ENCODE measurements around the gene NKIRAS2.

Gene NKIRAS2

GRCh38 chr17:42049834-42050392, 30.0 kb downstream of the NKIRAS2 start:
- no CpG with 5 or more reads among the region's 7 CpGs for WGBS (ENCODE audit: extremely low coverage, insufficient coverage, insufficient read length)
- H3K4me1 ChIP-seq (ENCODE audit: control insufficient read depth in 1 of 2, insufficient read depth in 2 of 2, low read length in 2 of 2): peaks cover 3 to 6% of the 10 kb centered on the region in 2 experiments
- H3K79me1 ChIP-seq (ENCODE audit: low read length): no peaks in the 10 kb centered on the region

GRCh38 chr17:42050393-42051012, 30.6 kb downstream of the NKIRAS2 start, which contains the start of gene C17orf113:
Gene C17orf113, minus strand, starts transcription at chr17:42050601. Its CDS starts 7,225 bp downstream, at chr17:42043376.
- peak within 1 kb of the TSS; percentile 82 for H4K8ac ChIP-seq (ENCODE audit: low read depth, low read length)
- peaks cover 1% of the 10 kb centered on the region for H3K79me2 ChIP-seq (ENCODE audit: control insufficient read depth, insufficient read depth, low read length, poor library complexity)
- peak within 1 kb of the TSS; percentile 47 for H2AFZ ChIP-seq (ENCODE audit: insufficient read depth, low read length, poor library complexity)
- no peak within 1 kb of the TSS for H2BK12ac ChIP-seq (ENCODE audit: low read length)
- peak within 1 kb of the TSS; percentile 67 for H3K4me3 ChIP-seq (ENCODE audit: low read depth, low read length)
- no peak within 1 kb of the TSS for H3K9ac ChIP-seq (ENCODE audit: low read length)
- no peaks in the 10 kb centered on the region for H3K9me3 ChIP-seq (ENCODE audit: insufficient read depth, low read depth, low read length)
- H3K36me3 ChIP-seq (ENCODE audit: control insufficient read depth in 1 of 2, insufficient read depth in 2 of 2, low read length in 2 of 2): no peaks in the 10 kb centered on the region
- no peak within 1 kb of the TSS for H3K4ac ChIP-seq (ENCODE audit: low read depth, low read length)
- peak within 1 kb of the TSS; percentile 79 for H3K4me2 ChIP-seq (ENCODE audit: low read length)
- no peak within 1 kb of the TSS for H3K18ac ChIP-seq (ENCODE audit: low read length)
- H3K14ac ChIP-seq (ENCODE audit: low read length): peak within 1 kb of the TSS; percentile 81
- peak in 1 of 2 donors; percentile 49 for DNase-seq
- H4K12ac ChIP-seq (ENCODE audit: low read depth, low read length): peak within 1 kb of the TSS; percentile 64
- no peaks in the 10 kb centered on the region for H3K27me3 ChIP-seq (ENCODE audit: insufficient read depth, low read length)
- WGBS (ENCODE audit: extremely low coverage, insufficient coverage, insufficient read length): no CpG with 5 or more reads among the region's 65 CpGs
- no peaks in the 10 kb centered on the region for H3K79me1 ChIP-seq (ENCODE audit: low read length)
- no peak within 1 kb of the TSS for H3K23ac ChIP-seq (ENCODE audit: low read length)
- H2BK120ac ChIP-seq (ENCODE audit: insufficient read depth, low read length, poor library complexity): peak within 1 kb of the TSS; percentile 14
- no peak within 1 kb of the TSS for H3K27ac ChIP-seq (ENCODE audit: low read depth, low read length)
- peak within 1 kb of the TSS; percentile 78 for H4K91ac ChIP-seq (ENCODE audit: low read depth, low read length)
- no peak within 1 kb of the TSS for H2AK5ac ChIP-seq (ENCODE audit: low read length)
- no peak within 1 kb of the TSS for H2BK5ac ChIP-seq (ENCODE audit: low read depth, low read length, poor library complexity)
- H3K4me1 ChIP-seq (ENCODE audit: control insufficient read depth in 1 of 2, insufficient read depth in 2 of 2, low read length in 2 of 2): peaks cover 3 to 6% of the 10 kb centered on the region in 2 experiments

More at GRCh38 chr17:42049834-42050392, 30.0 kb downstream of the NKIRAS2 start:
- Histone ChIP-seq H3K4me3 (ENCODE audit: low read depth, low read length) (peak overlapping the region; percentile 67), H4K8ac (ENCODE audit: low read depth, low read length) (peak overlapping the region; percentile 82), H3K23ac (ENCODE audit: low read length) (no peak overlapping the region), H3K27ac (ENCODE audit: low read depth, low read length) (no peak overlapping the region), H3K27me3 (ENCODE audit: insufficient read depth, low read length) (no peaks in the 10 kb centered on the region), H2BK12ac (ENCODE audit: low read length) (no peak overlapping the region), H3K18ac (ENCODE audit: low read length) (no peak overlapping the region), H3K4me2 (ENCODE audit: low read length) (peak overlapping the region; percentile 79), H2AK5ac (ENCODE audit: low read length) (no peak overlapping the region), H3K36me3 (ENCODE audit: control insufficient read depth in 1 of 2, insufficient read depth in 2 of 2, low read length in 2 of 2) (no peaks in the 10 kb centered on the region), H3K9me3 (ENCODE audit: insufficient read depth, low read depth, low read length) (no peaks in the 10 kb centered on the region), H2AFZ (ENCODE audit: insufficient read depth, low read length, poor library complexity) (peak overlapping the region; percentile 47), H3K79me2 (ENCODE audit: control insufficient read depth, insufficient read depth, low read length, poor library complexity) (peaks cover 1% of the 10 kb centered on the region), H3K9ac (ENCODE audit: low read length) (no peak overlapping the region), H2BK120ac (ENCODE audit: insufficient read depth, low read length, poor library complexity) (peak overlapping the region; percentile 14), H3K14ac (ENCODE audit: low read length) (peak overlapping the region; percentile 81), H4K91ac (ENCODE audit: low read depth, low read length) (peak overlapping the region; percentile 78), H2BK5ac (ENCODE audit: low read depth, low read length, poor library complexity) (no peak overlapping the region), H3K4ac (ENCODE audit: low read depth, low read length) (no peak overlapping the region), H4K12ac (ENCODE audit: low read depth, low read length) (peak overlapping the region; percentile 64)
- DNase-seq: peak in 1 of 2 donors; percentile 10

- Histone ChIP-seq H2BK120ac (ENCODE audit: insufficient read depth, low read length, poor library complexity) (no peak overlapping the region), H3K27me3 (ENCODE audit: insufficient read depth, low read length) (no peaks in the 10 kb centered on the region), H4K8ac (ENCODE audit: low read depth, low read length) (no peak overlapping the region), H3K4me2 (ENCODE audit: low read length) (peak overlapping the region; percentile 79), H3K4me1 (ENCODE audit: control insufficient read depth in 1 of 2, insufficient read depth in 2 of 2, low read length in 2 of 2) (peaks cover 3 to 6% of the 10 kb centered on the region in 2 experiments), H3K79me2 (ENCODE audit: control insufficient read depth, insufficient read depth, low read length, poor library complexity) (peaks cover 1% of the 10 kb centered on the region), H3K27ac (ENCODE audit: low read depth, low read length) (no peak overlapping the region), H3K4ac (ENCODE audit: low read depth, low read length) (no peak overlapping the region), H3K4me3 (ENCODE audit: low read depth, low read length) (no peak overlapping the region), H3K36me3 (ENCODE audit: control insufficient read depth in 1 of 2, insufficient read depth in 2 of 2, low read length in 2 of 2) (no peaks in the 10 kb centered on the region), H4K12ac (ENCODE audit: low read depth, low read length) (no peak overlapping the region), H2BK12ac (ENCODE audit: low read length) (no peak overlapping the region), H3K18ac (ENCODE audit: low read length) (no peak overlapping the region), H3K9me3 (ENCODE audit: insufficient read depth, low read depth, low read length) (no peaks in the 10 kb centered on the region), H3K23ac (ENCODE audit: low read length) (no peak overlapping the region), H3K79me1 (ENCODE audit: low read length) (no peaks in the 10 kb centered on the region), H3K9ac (ENCODE audit: low read length) (no peak overlapping the region), H2AFZ (ENCODE audit: insufficient read depth, low read length, poor library complexity) (peak overlapping the region; percentile 28), H2AK5ac (ENCODE audit: low read length) (no peak overlapping the region), H4K91ac (ENCODE audit: low read depth, low read length) (no peak overlapping the region), H2BK5ac (ENCODE audit: low read depth, low read length, poor library complexity) (no peak overlapping the region), H3K14ac (ENCODE audit: low read length) (no peak overlapping the region)
- DNase-seq: no peak
- no CpG with 5 or more reads among the region's 8 CpGs for WGBS (ENCODE audit: extremely low coverage, insufficient coverage, insufficient read length)
Measured at GRCh38 chr17:42051013-42051400, 31.1 kb downstream of the NKIRAS2 start.

- H2AFZ ChIP-seq (ENCODE audit: insufficient read depth, low read length, poor library complexity): no peak overlapping the region
- H3K4ac ChIP-seq (ENCODE audit: low read depth, low read length): no peak overlapping the region
- peaks cover 1% of the 10 kb centered on the region for H3K79me2 ChIP-seq (ENCODE audit: control insufficient read depth, insufficient read depth, low read length, poor library complexity)
- H3K4me1 ChIP-seq (ENCODE audit: control insufficient read depth in 1 of 2, insufficient read depth in 2 of 2, low read length in 2 of 2): peaks cover 3 to 6% of the 10 kb centered on the region in 2 experiments
- no peaks in the 10 kb centered on the region for H3K9me3 ChIP-seq (ENCODE audit: insufficient read depth, low read depth, low read length)
- H3K36me3 ChIP-seq (ENCODE audit: control insufficient read depth in 1 of 2, insufficient read depth in 2 of 2, low read length in 2 of 2): no peaks in the 10 kb centered on the region
- H2BK12ac ChIP-seq (ENCODE audit: low read length): no peak overlapping the region
- H3K79me1 ChIP-seq (ENCODE audit: low read length): no peaks in the 10 kb centered on the region
- no peak overlapping the region for H4K91ac ChIP-seq (ENCODE audit: low read depth, low read length)
- no peaks in the 10 kb centered on the region for H3K27me3 ChIP-seq (ENCODE audit: insufficient read depth, low read length)
- H3K23ac ChIP-seq (ENCODE audit: low read length): no peak overlapping the region
- no peak for DNase-seq
- H2AK5ac ChIP-seq (ENCODE audit: low read length): no peak overlapping the region
- WGBS (ENCODE audit: extremely low coverage, insufficient coverage, insufficient read length): no CpG with 5 or more reads among the region's 7 CpGs
- H4K12ac ChIP-seq (ENCODE audit: low read depth, low read length): no peak overlapping the region
- no peak overlapping the region for H4K8ac ChIP-seq (ENCODE audit: low read depth, low read length)
- no peak overlapping the region for H3K18ac ChIP-seq (ENCODE audit: low read length)
- H3K9ac ChIP-seq (ENCODE audit: low read length): no peak overlapping the region
- no peak overlapping the region for H2BK120ac ChIP-seq (ENCODE audit: insufficient read depth, low read length, poor library complexity)
- H3K14ac ChIP-seq (ENCODE audit: low read length): no peak overlapping the region
- no peak overlapping the region for H2BK5ac ChIP-seq (ENCODE audit: low read depth, low read length, poor library complexity)
- H3K4me3 ChIP-seq (ENCODE audit: low read depth, low read length): no peak overlapping the region
- H3K4me2 ChIP-seq (ENCODE audit: low read length): no peak overlapping the region
- H3K27ac ChIP-seq (ENCODE audit: low read depth, low read length): no peak overlapping the region
Measured at GRCh38 chr17:42051645-42052044, 31.8 kb downstream of the NKIRAS2 start.
